Naive thymus-derived CD8-positive, alpha-beta T cell (primary cell): Measurements from ENCODE around the gene MOSMO. TPM values are rescaled to one million over a fixed set of nuclear protein-coding genes. Genes with fewer than 3 reads are reported as not detected.

Source experiments
- ATAC-seq, 2 donors: fragments of 150-1000 bp; cut with Tn5 transposase in 1 of 2; sonication (Bioruptor Pico), chemical (Tn5 transposase) in 1 of 2; 1 replicate in 1 of 2; 2 replicates in 1 of 2; pipeline ENCODE4 v1.10.0; 2021; ENCODE audit warnings: mild to moderate bottlenecking in 2 of 2, moderate library complexity in 2 of 2
- POLR2A ChIA-PET: fragments of 350-600 bp; sonication (Branson Sonifier 250); formaldehyde crosslinking; loops from one replicate; lab custom pipeline; 2021; ENCODE audit warnings: antibody characterized with exemption; lab: Charles Lee
- DNase-seq, 10 donors: peaks; one replicate each; pipeline versions ENCODE4 v3.0.0 to v3.0.0-alpha.2; 2020 to 2022
- H3K27ac Mint-ChIP-seq, 10 donors: one replicate each; pipeline ENCODE4 v1.8.0; 2020 to 2022; ENCODE audit warnings: mild to moderate bottlenecking in 10 of 10, mixed read lengths in 10 of 10, moderate library complexity in 4 of 10, inconsistent platforms in 1 of 10
- H3K27me3 Mint-ChIP-seq, 5 donors: one replicate each; pipeline ENCODE4 v1.8.0; 2021 to 2022; ENCODE audit warnings: mixed read lengths in 5 of 5
- H3K36me3 Mint-ChIP-seq, 3 donors: one replicate each; pipeline ENCODE4 v1.8.0; 2020 to 2022; ENCODE audit warnings: mixed read lengths in 3 of 3, mild to moderate bottlenecking in 2 of 3, inconsistent platforms in 1 of 3
- H3K4me1 Mint-ChIP-seq, 4 donors: one replicate each; pipeline ENCODE4 v1.8.0; 2021 to 2022; ENCODE audit warnings: mixed read lengths in 4 of 4
- H3K4me3 Mint-ChIP-seq, 10 donors: one replicate each; pipeline ENCODE4 v1.8.0; 2020 to 2022; ENCODE audit warnings: mild to moderate bottlenecking in 10 of 10, mixed read lengths in 10 of 10, moderate library complexity in 6 of 10, inconsistent platforms in 1 of 10
- H3K9me3 Mint-ChIP-seq, 9 donors: one replicate each; pipeline ENCODE4 v1.8.0; 2020 to 2022; ENCODE audit warnings: mixed read lengths in 9 of 9, mild to moderate bottlenecking in 3 of 9, inconsistent platforms in 1 of 9, moderate library complexity in 1 of 9
- polyA plus RNA-seq, 3 donors: library from polyadenylated mRNA; unstranded; fragments of 300-500 nt; fragmentation: Illumina TruSeq; gene quantifications; one replicate each; pipeline ENCODE4 v1.2.3, GENCODE V29; 2021
- total RNA-seq, 8 experiments: library from RNA in 2 of 8; stranded (reverse) in 2 of 8; gene quantifications; one replicate each; pipeline ENCODE4 v1.2.3 and lab custom pipeline; 2021 to 2026

MOSMO gene
- total RNA-seq (10 to 100 TPM; 15.6 to 18.9 TPM), polyA plus RNA-seq (1 to 10 TPM; 4.7 to 6.5 (median 4.9) TPM), total RNA-seq (lab: John Stamatoyannopoulos, UW) (5.4 to 23.2 (median 12.7) reads per million in 6 experiments)

- H3K4me3 Mint-ChIP-seq: peak within 1 kb of the TSS; percentile 83 to 98 (median 90)
- no peaks in the 10 kb centered on the region for H3K27me3 Mint-ChIP-seq
- POLR2A ChIA-PET: interaction anchor here (0.9 to 5.7 kb wide), 11 partner anchors 8 to 290 kb away, joined by 3 to 84 read pairs (median 5); partner anchors contain the start of genes EEF2K, POLR3E and UQCRC2
- H3K27ac Mint-ChIP-seq: peak within 1 kb of the TSS; percentile 80 to 96 (median 90)
- DNase-seq (peak; percentile 37 to 75 (median 64)), ATAC-seq (peak; percentile 88 to 92)
- no peaks in the 10 kb centered on the region for H3K9me3 Mint-ChIP-seq
- peaks cover 30 to 52% (median 41%) of the 10 kb centered on the region in 4 donors for H3K4me1 Mint-ChIP-seq
- no peaks in the 10 kb centered on the region for H3K36me3 Mint-ChIP-seq
Measured at GRCh38 chr16:22007509-22008214, at the start of gene MOSMO. Gene MOSMO, plus strand, starts transcription at chr16:22008111. Its CDS starts 191 bp downstream, at chr16:22008302.

GRCh38 chr16:21959050-21959449 is 48.9 kb upstream of the MOSMO start:
- no peaks in the 10 kb centered on the region for H3K9me3 Mint-ChIP-seq
- no peaks in the 10 kb centered on the region for H3K27me3 Mint-ChIP-seq
- peaks cover 13 to 79% (median 25%) of the 10 kb centered on the region in 3 donors for H3K36me3 Mint-ChIP-seq
- no peak for ATAC-seq
- H3K4me1 Mint-ChIP-seq: peaks cover 7 to 38% (median 32%) of the 10 kb centered on the region in 4 donors
- POLR2A ChIA-PET: no interaction called here
- H3K4me3 Mint-ChIP-seq: no peak overlapping the region
- H3K27ac Mint-ChIP-seq: no peak overlapping the region
- no peak for DNase-seq

GRCh38 chr16:21962475-21962874 is 45.4 kb upstream of the MOSMO start:
- POLR2A ChIA-PET: no interaction called here
- no peak overlapping the region for H3K27ac Mint-ChIP-seq

GRCh38 chr16:21963887-21964286 is 44.0 kb upstream of the MOSMO start:
- H3K36me3 Mint-ChIP-seq: peaks cover 25 to 94% (median 48%) of the 10 kb centered on the region in 3 donors
- DNase-seq (no peak), ATAC-seq (no peak)
- H3K9me3 Mint-ChIP-seq: no peaks in the 10 kb centered on the region
- no peak overlapping the region for H3K4me3 Mint-ChIP-seq
- POLR2A ChIA-PET: no interaction called here
- peaks cover 1 to 7% (median 6%) of the 10 kb centered on the region in 4 donors for H3K4me1 Mint-ChIP-seq
- H3K27me3 Mint-ChIP-seq: no peaks in the 10 kb centered on the region
- no peak overlapping the region for H3K27ac Mint-ChIP-seq

More at GRCh38 chr16:21962475-21962874, 45.4 kb upstream of the MOSMO start:
- Mint-ChIP-seq H3K27me3 (no peaks in the 10 kb centered on the region), H3K9me3 (no peaks in the 10 kb centered on the region), H3K4me3 (no peak overlapping the region), H3K36me3 (peaks cover 22 to 93% (median 45%) of the 10 kb centered on the region in 3 donors), H3K4me1 (peaks cover 7 to 13% (median 11%) of the 10 kb centered on the region in 4 donors)
- DNase-seq (no peak), ATAC-seq (no peak)

DNA sequence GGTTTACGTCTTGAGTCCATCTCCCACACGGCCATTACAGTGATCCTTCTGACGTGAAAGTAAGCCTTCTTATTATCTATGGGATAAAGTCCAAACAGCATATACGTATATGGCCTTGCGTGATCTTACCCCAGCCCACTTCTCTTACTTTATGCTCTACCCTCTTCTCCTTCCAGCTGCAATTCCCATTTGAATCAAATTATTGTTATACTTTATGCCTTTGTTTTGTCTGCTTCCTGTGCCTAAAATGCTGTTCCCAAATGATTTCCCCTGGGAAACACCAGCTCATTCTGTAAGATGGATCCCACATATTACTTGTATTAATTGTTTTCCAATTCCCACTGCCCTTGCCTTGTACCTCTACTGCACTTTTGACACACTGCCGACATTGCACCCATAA is 43.6 kb upstream of the MOSMO start:
- no peak for DNase-seq
- H3K4me3 Mint-ChIP-seq: no peak overlapping the region
- peaks cover 21 to 94% (median 44%) of the 10 kb centered on the region in 3 donors for H3K36me3 Mint-ChIP-seq
- H3K4me1 Mint-ChIP-seq: peaks cover 1 to 7% (median 5%) of the 10 kb centered on the region in 4 donors
- ATAC-seq: no peak
- no peaks in the 10 kb centered on the region for H3K9me3 Mint-ChIP-seq
- H3K27me3 Mint-ChIP-seq: no peaks in the 10 kb centered on the region
- H3K27ac Mint-ChIP-seq: no peak overlapping the region
- POLR2A ChIA-PET: no interaction called here

- Mint-ChIP-seq H3K4me1 (peaks cover 0 to 3% (median 0%) of the 10 kb centered on the region in 4 donors), H3K27ac (peak overlapping the region in 1 of 10 donors; percentile 40), H3K27me3 (no peaks in the 10 kb centered on the region), H3K36me3 (peaks cover 7 to 63% (median 20%) of the 10 kb centered on the region in 3 donors), H3K4me3 (no peak overlapping the region), H3K9me3 (no peaks in the 10 kb centered on the region)
- DNase-seq (no peak), ATAC-seq (no peak)
- POLR2A ChIA-PET: no interaction called here
Measured at GRCh38 chr16:21971856-21972255, 36.1 kb upstream of the MOSMO start.

GRCh38 chr16:21973945-21974344 is 34.0 kb upstream of the MOSMO start:
- peaks cover 0 to 61% (median 15%) of the 10 kb centered on the region in 3 donors for H3K36me3 Mint-ChIP-seq
- no peak for DNase-seq
- no peak overlapping the region for H3K27ac Mint-ChIP-seq
- POLR2A ChIA-PET: interaction anchor here (1.6 kb wide), 1 partner anchor 154 kb away, joined by 3 read pairs; no protein-coding TSS in a partner anchor
- ATAC-seq: no peak
- no peaks in the 10 kb centered on the region for H3K27me3 Mint-ChIP-seq
- H3K9me3 Mint-ChIP-seq: no peaks in the 10 kb centered on the region
- H3K4me1 Mint-ChIP-seq: peaks cover 0 to 3% (median 0%) of the 10 kb centered on the region in 4 donors
- H3K4me3 Mint-ChIP-seq: no peak overlapping the region

- peaks cover 0 to 1% (median 0%) of the 10 kb centered on the region in 4 donors for H3K4me1 Mint-ChIP-seq
- POLR2A ChIA-PET: no interaction called here
- H3K27me3 Mint-ChIP-seq: no peaks in the 10 kb centered on the region
- H3K36me3 Mint-ChIP-seq: peaks cover 0 to 81% (median 23%) of the 10 kb centered on the region in 3 donors
- ATAC-seq: no peak
- H3K27ac Mint-ChIP-seq: no peak overlapping the region
- DNase-seq: no peak
- H3K9me3 Mint-ChIP-seq: no peaks in the 10 kb centered on the region
- H3K4me3 Mint-ChIP-seq: no peak overlapping the region
Measured at GRCh38 chr16:21980032-21980431, 27.9 kb upstream of the MOSMO start.

GRCh38 chr16:21982108-21982507 is 25.8 kb upstream of the MOSMO start:
- H3K36me3 Mint-ChIP-seq: peaks cover 0 to 83% (median 18%) of the 10 kb centered on the region in 3 donors
- H3K27ac Mint-ChIP-seq: peak overlapping the region in 5 of 10 donors; percentile 20 to 66 (median 41)
- H3K4me3 Mint-ChIP-seq: no peak overlapping the region
- POLR2A ChIA-PET: no interaction called here
- H3K27me3 Mint-ChIP-seq: no peaks in the 10 kb centered on the region
- no peak for DNase-seq
- ATAC-seq: peak in 1 of 2 donors; percentile 44
- no peaks in the 10 kb centered on the region for H3K9me3 Mint-ChIP-seq
- peaks cover 0 to 1% (median 0%) of the 10 kb centered on the region in 4 donors for H3K4me1 Mint-ChIP-seq

- Mint-ChIP-seq H3K27me3 (no peaks in the 10 kb centered on the region), H3K27ac (peak overlapping the region in 2 of 10 donors; percentile 38 to 77), H3K9me3 (no peaks in the 10 kb centered on the region), H3K4me3 (no peak overlapping the region), H3K36me3 (peaks cover 0 to 66% (median 15%) of the 10 kb centered on the region in 3 donors), H3K4me1 (peaks cover 0 to 1% (median 0%) of the 10 kb centered on the region in 4 donors)
- POLR2A ChIA-PET: no interaction called here
- ATAC-seq: no peak
- no peak for DNase-seq
Measured at GRCh38 chr16:21984062-21984461, 23.8 kb upstream of the MOSMO start.

- POLR2A ChIA-PET: no interaction called here
- peaks cover 0 to 52% (median 9%) of the 10 kb centered on the region in 3 donors for H3K36me3 Mint-ChIP-seq
Measured at GRCh38 chr16:21985524-21985923, 22.4 kb upstream of the MOSMO start.

DNA sequence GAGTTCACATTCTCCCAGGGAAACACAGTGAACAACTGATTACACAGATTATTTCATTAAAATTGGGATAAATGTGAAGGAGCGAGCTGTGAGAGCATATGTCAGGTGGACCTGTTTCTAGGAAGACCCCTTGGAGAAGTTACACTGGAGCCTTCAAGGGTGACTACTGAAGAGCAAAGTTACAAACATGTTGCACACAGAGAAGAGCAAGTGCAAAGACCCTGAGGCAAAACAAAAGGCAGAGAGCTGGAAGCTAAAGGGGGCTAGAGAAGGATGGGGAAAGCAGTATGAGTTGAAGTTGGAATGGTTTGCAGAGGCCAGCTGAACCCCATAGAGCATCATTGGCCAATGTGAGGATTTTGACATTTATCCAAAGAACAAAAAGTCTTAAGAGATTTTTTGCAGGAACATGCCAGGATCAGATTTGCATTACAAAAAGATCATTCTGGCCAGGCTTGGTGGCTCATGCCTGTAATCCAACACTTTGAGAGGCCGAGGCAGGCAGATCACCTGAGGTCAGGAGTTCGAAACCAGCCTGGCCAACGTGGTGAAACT is 21.1 kb upstream of the MOSMO start:
- POLR2A ChIA-PET: no interaction called here
- Mint-ChIP-seq H3K27me3 (no peaks in the 10 kb centered on the region), H3K4me1 (peaks cover 0 to 5% (median 3%) of the 10 kb centered on the region in 4 donors), H3K36me3 (peaks cover 0 to 39% (median 5%) of the 10 kb centered on the region in 3 donors), H3K9me3 (no peaks in the 10 kb centered on the region), H3K27ac (peak overlapping the region in 7 of 10 donors; percentile 9 to 88 (median 61)), H3K4me3 (no peak overlapping the region)
- ATAC-seq (no peak), DNase-seq (no peak)

More at GRCh38 chr16:21985524-21985923, 22.4 kb upstream of the MOSMO start:
- DNase-seq: no peak
- ATAC-seq: no peak
- Mint-ChIP-seq H3K4me3 (no peak overlapping the region), H3K9me3 (no peaks in the 10 kb centered on the region), H3K27me3 (no peaks in the 10 kb centered on the region), H3K4me1 (peaks cover 0 to 1% (median 0%) of the 10 kb centered on the region in 4 donors), H3K27ac (peak overlapping the region in 8 of 10 donors; percentile 1 to 77 (median 30))

GRCh38 chr16:21987498-21987897 is 20.4 kb upstream of the MOSMO start:
- Mint-ChIP-seq H3K9me3 (no peaks in the 10 kb centered on the region), H3K36me3 (peaks cover 0 to 32% (median 2%) of the 10 kb centered on the region in 3 donors), H3K27me3 (no peaks in the 10 kb centered on the region), H3K4me1 (peaks cover 0 to 6% (median 2%) of the 10 kb centered on the region in 4 donors), H3K4me3 (no peak overlapping the region), H3K27ac (peak overlapping the region in 4 of 10 donors; percentile 1 to 81 (median 22))
- POLR2A ChIA-PET: no interaction called here
- ATAC-seq: no peak
- no peak for DNase-seq
